Measurements from ENCODE around the gene CCT7.
A peak's percentile ranks its signal among the peaks of the same experiment; 100 is the strongest.
"Not testable (repeated sequence)": the region's sequence is repeated elsewhere in the genome, so short reads cannot be mapped to it uniquely, and the experiment has no call there.

CCT7 gene

DNA sequence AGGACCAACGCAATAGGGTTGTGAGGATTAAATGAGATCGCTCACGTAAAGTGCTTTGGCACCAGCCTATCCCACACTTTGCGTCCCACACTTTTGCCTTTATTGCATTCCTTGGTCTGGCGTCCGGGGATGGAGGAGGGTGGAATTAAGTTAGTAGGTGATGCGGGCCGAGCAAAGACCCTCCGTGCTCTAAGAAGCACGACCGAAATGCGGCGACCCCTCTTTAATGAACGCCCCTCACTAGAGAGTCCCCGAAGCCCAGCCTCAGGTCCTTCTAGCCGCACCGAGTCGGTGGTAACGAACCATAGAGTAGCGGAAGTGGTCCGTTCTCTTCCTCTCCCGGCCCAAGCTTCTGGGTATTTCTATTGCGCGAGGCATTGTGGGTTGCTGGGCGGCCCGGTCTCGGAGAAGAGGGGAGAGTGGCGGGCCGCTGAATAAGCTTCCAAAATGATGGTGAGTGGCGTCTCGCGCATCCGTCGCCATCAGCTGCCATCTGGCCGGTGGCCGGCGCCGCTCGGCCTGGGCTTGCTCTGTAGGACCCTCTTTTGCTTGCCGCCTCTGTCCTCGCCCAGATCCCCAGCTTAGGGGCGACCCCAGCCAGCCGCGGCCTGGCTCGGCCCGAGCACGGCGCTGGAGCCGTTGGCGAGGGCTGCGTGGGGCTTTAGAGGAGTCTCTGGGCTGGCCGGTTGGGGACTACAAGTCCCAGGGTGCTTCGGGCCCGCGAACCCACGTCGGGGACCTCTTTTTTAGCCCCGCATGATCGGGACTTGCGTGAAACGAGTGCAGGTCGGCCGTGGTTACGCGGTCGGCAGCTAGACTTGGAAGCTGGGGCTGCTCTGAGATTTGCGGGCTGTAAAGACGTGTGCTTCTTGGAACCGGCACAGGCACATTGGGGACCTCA is at the start of gene CCT7:
Gene CCT7 (plus strand): TSS at position 377 of the 901 bp plus-strand sequence. CDS start 71 bp downstream, at position 448.
- peak within 1 kb of the TSS; percentile 95 for H3K4me3 ChIP-seq (ENCODE audit: low read depth, low read length)

GRCh38 chr2:73185965-73186364 is 48.1 kb upstream of the CCT7 start:
- H3K4me3 ChIP-seq (ENCODE audit: low read depth, low read length): no peak overlapping the region

- no peak overlapping the region for H3K4me3 ChIP-seq (ENCODE audit: low read depth, low read length)
Observed at GRCh38 chr2:73187549-73187948, 46.6 kb upstream of the CCT7 start.

DNA sequence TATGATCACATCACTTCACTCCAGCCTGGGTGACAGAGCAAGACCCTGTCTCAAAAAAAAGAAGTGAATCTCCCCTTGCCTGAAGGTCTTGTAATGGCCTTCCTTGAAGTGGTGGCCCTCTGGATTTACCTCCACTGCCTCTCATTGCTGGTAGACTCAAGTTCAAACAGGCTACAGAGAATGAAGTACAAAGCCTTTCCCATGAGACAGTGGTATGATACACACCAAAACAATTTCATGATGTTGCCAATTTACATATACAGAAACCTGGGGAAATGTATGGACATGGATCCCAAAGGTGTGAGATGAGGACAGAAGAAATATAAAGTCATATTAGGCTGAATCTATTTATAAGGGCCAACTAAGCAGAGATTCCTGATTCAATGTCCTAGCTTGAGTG is 36.5 kb upstream of the CCT7 start:
- no peak overlapping the region for H3K4me3 ChIP-seq (ENCODE audit: low read depth, low read length)

DNA sequence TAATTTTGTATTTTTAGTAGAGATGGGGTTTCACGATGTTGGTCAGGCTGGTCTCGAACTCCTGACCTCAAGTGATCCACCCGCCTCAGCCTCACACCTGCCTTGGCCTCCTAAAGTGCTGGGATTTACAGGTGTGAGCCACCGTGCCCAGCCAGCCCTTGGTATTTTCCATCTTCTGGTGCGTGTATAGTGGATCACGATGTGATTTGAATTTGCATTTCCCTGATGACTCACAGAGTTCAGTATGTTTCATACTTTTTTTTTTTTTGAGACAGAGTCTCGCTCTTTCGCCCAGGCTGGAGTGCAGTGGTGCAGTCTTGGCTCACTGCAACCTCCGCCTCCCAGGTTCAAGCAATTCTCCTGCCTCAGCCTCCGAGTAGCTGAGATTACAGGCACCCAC is 33.8 kb upstream of the CCT7 start:
- not testable (repeated sequence) for H3K4me3 ChIP-seq (ENCODE audit: low read depth, low read length)

GRCh38 chr2:73202156-73203054 is 31.7 kb upstream of the CCT7 start, which contains the start of gene NOTO:
NOTO (plus strand) TSS chr2:73202574; CDS start chr2:73202667, 93 bp downstream.
- H3K4me3 ChIP-seq (ENCODE audit: low read depth, low read length): peak within 1 kb of the TSS; percentile 40

GRCh38 chr2:73203055-73203681 is 30.9 kb upstream of the CCT7 start:
- H3K4me3 ChIP-seq (ENCODE audit: low read depth, low read length): peak overlapping the region; percentile 37

DNA sequence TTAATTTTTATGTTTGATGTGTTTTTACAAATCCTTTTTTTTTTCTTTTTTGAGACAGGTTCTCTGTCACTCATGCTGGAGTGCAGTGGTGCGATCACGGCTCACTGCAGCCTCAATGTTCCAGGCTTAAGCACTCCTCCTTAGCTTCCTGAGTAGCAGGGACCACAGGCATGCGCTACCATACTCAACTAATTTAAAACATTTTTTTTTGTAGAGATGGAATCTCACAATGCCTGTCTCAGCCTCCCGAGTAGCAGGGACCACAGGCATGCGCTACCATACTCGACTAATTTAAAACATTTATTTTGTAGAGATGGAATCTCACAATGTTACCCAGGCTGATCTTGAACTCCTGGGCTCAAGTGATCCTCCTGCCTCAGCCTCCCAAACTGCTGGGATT is 28.5 kb upstream of the CCT7 start:
- no peak overlapping the region for H3K4me3 ChIP-seq (ENCODE audit: low read depth, low read length)

- no peak overlapping the region for H3K4me3 ChIP-seq (ENCODE audit: low read depth, low read length)
Observed at GRCh38 chr2:73208258-73208657, 25.9 kb upstream of the CCT7 start.

- no peak overlapping the region for H3K4me3 ChIP-seq (ENCODE audit: low read depth, low read length)
Observed at GRCh38 chr2:73210019-73210418, 24.1 kb upstream of the CCT7 start.

- H3K4me3 ChIP-seq (ENCODE audit: low read depth, low read length): no peak overlapping the region
Observed at GRCh38 chr2:73210696-73211095, 23.4 kb upstream of the CCT7 start.

DNA sequence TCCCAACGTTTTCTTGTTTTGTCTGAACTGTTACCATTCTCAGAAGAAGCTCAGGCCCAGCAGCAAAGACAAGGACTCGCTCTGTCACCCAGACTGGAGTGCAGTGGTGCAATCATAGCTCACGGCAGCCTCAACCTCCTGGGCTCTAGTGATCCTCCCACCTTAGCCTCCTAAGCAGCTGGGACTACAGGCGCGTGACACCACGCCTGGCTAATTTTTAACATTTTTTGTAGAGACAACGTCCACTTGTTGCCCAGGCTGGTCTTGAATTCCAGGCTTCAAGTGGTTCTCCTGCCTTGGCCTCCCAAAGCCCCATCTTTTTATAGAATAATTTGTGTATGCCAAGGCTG is 22.0 kb upstream of the CCT7 start:
- H3K4me3 ChIP-seq (ENCODE audit: low read depth, low read length): no peak overlapping the region

GRCh38 chr2:73212448-73213176 is 21.5 kb upstream of the CCT7 start:
- H3K4me3 ChIP-seq (ENCODE audit: low read depth, low read length): no peak overlapping the region

DNA sequence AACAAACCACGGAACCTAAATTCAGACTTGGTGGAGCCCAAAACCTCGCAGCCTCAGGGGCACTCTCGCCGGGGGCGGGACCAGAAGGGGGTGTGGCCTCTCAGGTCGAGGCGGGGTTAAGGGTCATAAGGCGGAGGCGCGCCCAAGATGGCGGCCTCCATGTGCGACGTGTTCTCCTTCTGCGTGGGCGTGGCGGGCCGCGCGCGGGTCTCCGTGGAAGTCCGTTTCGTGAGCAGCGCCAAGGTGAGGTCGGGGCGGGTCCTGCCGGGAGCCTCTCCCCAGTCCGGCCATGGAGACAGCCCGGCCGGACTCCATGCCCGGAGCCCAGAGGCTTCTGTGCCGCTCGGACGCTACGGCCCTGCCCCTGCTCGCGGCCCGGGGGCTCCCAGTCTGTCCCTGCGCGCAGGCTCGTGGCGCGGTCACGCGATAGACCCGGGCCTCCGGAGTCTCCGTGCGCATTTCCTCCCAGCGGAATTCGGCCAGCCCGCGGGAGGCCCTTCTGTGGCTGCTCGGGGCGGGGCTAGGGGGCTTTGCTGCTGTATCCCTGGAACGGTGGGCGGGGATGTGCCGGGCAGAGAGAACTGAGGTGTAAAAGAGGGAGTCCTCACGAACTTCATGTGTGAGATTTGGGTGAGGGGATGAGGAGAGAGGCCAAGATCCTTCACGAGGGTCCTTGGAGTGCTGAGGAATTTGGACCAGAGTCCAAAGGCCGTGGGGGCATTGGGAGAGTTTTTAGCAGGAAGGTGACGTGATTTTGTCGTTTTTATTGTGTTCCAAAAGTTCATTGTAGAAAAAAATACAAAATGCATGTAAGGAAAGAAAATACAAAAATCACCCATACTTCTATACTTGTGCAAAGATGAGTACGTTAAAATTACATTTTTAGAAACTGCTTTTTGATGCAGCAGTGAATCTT is 19.7 kb upstream of the CCT7 start, which contains the start of gene SMYD5:
Gene SMYD5 (plus strand): TSS at position 126 of the 916 bp plus-strand sequence. CDS start 22 bp downstream, at position 148.
- H3K4me3 ChIP-seq (ENCODE audit: low read depth, low read length): peak within 1 kb of the TSS; percentile 86

DNA sequence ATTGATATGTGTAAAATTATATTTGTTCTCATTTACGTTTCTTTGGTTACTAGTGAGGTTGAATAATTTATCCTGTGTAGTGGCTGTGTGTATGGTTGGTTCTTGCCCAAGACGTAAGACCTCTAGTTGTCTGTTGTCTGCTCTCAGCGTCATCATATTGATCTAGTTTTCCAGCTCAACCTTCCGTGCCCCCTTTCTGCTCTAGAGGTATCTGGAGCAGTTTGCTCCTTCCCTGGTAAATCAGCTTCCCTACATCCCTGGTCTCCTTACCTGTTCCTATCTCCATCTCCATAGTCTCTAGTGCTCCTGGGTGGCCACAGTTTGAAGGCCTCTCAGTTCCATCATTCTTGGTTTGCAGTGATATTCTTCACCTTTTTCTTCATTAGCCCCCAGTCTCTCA is 18.9 kb upstream of the CCT7 start:
- peak overlapping the region; percentile 86 for H3K4me3 ChIP-seq (ENCODE audit: low read depth, low read length)

DNA sequence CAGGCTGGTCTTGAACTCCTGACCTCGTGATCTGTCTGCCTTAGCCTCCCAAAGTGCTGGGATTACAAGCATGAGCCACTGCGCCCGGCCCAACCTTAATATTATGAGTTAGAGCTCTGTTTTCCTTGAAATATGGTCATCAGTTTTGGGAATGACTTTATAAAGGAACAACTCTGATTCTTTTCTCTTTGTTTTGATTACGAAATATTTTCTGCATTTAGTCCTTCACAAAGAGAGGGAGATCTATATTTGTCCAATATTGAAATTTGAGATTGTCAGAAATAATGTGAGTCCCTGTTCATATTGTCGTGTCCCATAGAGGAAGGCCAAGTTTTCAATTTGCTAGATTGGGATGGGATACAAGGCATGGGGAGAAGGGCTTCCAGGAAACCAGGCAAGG is 16.9 kb upstream of the CCT7 start:
- H3K4me3 ChIP-seq (ENCODE audit: low read depth, low read length): no peak overlapping the region

DNA sequence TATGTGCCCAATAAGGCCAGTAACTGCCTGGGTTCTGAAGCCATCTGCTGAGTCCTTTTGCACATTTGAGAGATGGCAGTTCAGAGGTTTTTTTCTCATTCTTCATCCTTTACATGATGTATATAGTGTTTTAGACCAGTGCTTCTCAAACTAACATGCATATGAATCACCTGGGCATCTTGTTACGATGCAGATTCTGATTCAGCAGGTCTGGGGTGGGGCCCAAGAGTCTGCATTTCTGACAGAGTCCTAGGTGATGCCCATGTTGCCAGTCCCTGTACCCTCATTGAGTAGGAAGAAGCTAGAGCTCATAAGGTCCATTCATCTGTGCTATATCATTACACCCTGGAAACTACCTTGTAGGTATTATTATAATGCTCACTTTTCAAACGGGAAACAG is 16.3 kb upstream of the CCT7 start:
- H3K4me3 ChIP-seq (ENCODE audit: low read depth, low read length): no peak overlapping the region

- H3K4me3 ChIP-seq (ENCODE audit: low read depth, low read length): no peak overlapping the region
Observed at GRCh38 chr2:73218298-73218697, 15.8 kb upstream of the CCT7 start.

- H3K4me3 ChIP-seq (ENCODE audit: low read depth, low read length): no peak overlapping the region
Observed at GRCh38 chr2:73223821-73224220, 10.3 kb upstream of the CCT7 start.
